HG03175 (cell line): ENCODE data around the gene ITPK1.
"Not testable (repeated sequence)": the region's sequence is repeated elsewhere in the genome, so short reads cannot be mapped to it uniquely, and the experiment has no call there.

Source experiments
- ATAC-seq: cut with Tn5 transposase; IDR thresholded peaks from one replicate; pipeline ENCODE4 v1.9.1; 2021; ENCODE audit warnings: mild to moderate bottlenecking, moderate library complexity; ENCODE audit not compliant: unreplicated experiment

Gene ITPK1

DNA sequence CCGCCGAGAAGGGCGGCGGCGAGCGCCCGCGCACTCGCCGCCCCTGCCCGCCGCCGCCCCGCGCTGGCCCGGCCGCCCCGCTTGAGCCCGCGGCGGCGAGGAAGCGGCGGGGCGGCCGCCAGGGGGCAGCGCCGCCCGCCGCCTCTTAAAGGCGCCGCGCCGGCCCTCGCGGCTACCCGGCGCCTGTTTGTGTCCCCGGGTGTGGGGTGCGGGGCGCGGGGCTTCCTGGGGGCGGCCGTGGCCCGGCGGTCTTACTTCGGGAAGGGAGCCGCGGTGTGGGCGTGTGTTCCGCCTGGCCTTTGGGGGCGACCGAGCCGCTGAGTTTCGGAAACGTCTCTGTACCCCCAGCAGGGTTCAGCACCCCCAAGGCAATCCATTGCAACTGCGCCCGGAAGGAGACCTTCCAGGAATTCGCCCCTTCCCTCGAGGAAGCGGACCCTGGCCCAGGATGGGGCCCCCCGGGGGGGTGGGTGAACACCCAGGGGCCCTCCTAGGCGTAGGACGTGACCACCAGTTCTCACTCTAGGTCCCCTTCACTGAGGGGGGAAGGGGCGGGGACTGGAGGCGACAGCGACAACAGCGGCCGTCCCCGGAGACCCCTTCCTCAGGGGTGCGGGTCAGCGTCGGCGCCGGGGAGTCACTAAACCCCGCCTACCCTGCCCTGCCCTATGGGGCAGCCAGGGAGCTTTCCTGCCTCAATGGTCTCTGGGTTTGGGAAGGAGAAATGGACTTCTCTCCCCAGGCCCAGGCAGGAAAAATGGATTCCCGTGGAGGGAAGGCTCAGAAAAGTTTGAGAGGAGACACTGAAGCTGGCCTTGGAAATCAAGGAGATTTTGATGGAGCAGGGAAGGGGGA is at the start of gene ITPK1:
ITPK1 (minus strand) TSS at position 105 of the 855 bp plus-strand sequence. CDS start 762 bp downstream, outside the sequence.
- ATAC-seq = peak; percentile 58

DNA sequence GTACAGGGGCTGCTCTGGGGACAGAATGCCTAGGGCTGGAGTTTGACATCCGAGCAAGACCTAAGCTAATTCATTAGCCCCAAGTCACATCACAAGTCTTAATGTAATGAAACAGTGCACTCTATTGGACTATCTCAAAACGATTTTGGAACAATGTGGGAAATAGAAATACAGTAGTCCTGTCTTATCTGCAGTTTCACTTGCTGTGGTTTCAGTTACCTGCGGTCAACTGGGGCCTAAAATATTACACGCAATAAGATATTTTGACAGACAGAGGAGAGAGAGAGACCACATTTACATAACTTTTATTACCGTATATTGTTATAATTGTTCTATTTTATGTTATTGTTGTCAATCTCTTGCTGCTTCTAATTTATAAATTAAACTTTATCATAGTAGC is 47.8 kb upstream of the ITPK1 start:
- no peak for ATAC-seq

DNA sequence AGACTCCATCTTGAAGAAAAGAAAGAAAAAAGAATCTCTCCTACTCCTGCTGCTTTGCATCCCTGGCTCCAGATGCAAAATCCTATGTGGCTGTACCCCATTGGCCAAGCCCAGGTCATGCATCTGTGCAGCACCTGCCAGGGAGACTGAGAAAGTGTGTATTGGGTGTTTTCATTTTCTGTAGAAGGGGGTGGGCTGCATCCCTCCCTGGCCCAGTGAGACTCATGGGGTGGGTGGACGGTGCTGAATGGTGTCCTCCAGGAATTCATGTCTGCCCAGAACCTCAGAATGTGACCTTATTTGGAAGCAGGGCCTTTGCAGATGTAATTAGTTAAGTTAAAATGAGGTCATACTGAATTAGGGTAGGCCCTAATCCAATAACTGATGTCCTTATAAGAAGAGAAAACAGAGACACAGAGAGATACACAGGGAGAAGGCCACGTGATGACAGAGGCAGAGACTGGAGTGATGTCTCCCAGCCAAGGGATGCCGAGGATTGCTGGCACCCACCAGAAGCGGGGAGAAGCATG is 45.8 kb upstream of the ITPK1 start:
- ATAC-seq = no peak

DNA sequence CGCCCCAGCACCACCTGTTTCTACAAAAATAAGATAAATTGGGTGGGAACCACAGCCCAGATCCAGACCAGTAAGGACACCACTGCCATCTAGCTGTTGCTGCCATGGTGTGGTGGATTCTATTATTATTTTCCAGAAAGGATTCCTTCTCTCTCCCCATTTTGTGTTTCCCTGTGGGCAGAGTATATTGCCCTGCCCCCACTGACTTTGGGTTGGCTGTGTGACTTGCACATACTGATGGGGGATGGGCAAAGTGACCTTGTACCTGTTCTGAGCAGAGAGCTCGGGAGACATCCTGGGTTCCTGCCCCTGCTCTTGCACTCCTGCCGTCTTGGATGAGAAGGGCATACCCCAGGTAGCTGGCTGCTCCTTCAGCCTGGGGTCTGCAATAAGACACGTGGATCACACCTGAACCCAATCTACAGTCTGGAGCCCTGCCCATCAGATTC is 44.7 kb upstream of the ITPK1 start:
- ATAC-seq = no peak

DNA sequence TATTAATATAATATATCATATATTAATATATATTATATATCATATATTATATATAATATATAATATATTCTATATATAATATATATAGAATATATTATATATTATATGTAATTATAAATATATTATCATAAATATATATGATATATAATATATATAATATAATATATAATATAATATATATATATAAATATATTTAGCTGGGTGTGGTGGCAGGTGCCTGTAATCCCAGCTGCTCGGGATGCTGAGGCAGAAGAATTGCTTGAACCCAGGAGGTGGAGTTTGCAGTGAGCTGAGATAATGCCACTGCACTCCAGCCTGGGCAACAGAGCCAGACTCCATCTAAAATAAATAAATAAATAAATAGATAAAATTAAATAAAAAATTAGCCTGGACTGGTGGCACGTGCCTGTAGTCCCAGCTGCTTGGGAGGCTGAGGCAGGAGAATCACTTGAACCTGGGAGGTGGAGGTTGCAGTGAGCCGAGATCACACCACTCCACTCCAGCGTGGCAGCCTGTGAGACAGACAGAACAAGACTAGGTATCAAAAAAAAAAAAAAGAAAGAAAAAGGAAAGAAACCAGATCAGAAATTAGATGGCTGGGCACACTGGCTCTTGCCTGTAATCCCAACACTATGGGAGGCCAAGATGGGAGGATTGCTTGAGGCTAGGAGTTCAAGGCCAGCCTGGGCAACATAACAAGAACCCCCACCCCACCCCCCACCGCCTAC is 44.1 kb upstream of the ITPK1 start:
- ATAC-seq = not testable (repeated sequence)

DNA sequence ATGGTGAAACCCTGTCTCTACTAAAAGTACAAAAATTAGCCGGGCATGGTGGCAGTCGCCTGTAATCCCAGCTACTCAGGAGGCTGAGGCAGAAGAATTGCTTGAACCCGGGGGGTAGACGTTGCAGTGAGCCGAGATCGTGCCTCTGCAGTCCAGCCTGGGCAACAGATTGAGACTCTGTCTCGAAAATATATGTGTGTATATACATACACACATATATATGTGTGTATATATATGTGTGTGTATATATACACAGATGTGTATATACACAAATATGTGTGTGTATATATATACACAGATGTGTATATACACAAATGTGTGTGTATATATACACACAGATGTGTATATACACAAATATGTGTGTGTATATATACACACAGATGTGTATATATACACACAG is 42.6 kb upstream of the ITPK1 start:
- not testable (repeated sequence) for ATAC-seq

DNA sequence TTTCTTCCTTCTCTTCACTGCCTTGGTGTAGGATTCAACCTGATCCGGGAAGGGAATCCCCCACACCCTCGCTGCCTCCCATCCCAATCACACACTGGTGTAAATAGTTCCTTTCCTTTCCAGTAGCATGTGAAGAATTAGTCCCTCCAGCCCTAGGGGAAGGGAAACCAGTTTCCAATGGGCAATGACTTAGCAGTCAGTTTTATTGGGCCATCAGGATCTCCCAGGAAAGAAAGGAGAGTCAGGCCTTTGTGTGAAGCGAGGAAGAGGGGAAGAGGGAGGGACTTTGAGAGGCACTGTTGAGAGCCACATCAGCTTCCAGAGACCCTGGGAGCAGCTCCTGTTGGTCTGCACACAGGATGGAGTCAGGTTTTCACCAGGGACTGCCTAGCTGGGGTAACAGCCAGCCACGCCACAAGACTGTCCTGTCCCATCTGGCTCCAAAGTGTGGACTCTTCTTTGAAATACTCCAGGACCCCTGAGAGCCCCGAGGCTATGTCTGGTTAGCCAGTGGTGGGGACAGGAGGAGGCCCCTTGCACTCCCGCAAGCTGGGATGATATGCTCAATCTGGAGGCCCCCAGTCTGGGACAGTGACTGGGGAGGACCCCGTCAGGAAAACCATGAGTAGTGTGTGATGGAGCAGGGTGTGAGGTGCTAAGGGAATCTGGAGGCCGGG is 41.1 kb upstream of the ITPK1 start:
- ATAC-seq = no peak

DNA sequence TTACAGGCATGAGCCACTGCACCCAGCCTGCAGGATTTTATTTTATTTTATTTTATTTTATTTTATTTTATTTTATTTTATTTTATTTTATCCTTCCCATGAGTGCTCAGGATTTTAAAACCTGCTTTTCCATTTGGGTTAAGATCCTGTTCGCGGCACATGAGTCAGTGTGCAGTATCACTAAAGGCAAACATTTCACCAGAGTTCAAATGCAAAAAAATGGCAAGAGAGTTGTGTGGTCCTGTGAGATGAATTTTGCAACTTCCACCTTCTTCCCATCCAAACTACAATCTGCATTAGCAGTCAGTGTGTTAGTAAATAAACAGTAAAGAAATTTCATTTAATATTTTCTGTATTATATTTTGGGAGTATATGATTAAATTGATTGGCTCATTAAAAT is 39.9 kb upstream of the ITPK1 start:
- no peak for ATAC-seq

DNA sequence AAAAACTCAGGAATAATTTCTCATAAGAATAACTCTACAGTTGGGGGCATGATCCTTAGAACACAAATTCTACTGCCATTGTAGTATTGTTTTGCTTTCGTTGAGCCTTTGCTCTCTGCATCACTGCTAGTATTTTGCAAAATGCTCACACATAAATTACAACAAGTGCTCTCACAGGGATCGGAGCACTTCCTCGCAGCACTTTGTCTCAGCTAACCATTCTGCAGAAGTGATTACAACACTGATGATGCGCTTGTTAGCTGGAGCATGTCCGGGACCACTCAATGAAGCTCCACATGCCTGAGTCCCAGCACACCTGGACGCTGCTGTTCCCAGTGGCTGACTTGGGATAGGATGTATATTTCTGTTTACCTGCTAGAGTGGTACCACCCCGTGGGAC is 37.4 kb upstream of the ITPK1 start:
- no peak for ATAC-seq

DNA sequence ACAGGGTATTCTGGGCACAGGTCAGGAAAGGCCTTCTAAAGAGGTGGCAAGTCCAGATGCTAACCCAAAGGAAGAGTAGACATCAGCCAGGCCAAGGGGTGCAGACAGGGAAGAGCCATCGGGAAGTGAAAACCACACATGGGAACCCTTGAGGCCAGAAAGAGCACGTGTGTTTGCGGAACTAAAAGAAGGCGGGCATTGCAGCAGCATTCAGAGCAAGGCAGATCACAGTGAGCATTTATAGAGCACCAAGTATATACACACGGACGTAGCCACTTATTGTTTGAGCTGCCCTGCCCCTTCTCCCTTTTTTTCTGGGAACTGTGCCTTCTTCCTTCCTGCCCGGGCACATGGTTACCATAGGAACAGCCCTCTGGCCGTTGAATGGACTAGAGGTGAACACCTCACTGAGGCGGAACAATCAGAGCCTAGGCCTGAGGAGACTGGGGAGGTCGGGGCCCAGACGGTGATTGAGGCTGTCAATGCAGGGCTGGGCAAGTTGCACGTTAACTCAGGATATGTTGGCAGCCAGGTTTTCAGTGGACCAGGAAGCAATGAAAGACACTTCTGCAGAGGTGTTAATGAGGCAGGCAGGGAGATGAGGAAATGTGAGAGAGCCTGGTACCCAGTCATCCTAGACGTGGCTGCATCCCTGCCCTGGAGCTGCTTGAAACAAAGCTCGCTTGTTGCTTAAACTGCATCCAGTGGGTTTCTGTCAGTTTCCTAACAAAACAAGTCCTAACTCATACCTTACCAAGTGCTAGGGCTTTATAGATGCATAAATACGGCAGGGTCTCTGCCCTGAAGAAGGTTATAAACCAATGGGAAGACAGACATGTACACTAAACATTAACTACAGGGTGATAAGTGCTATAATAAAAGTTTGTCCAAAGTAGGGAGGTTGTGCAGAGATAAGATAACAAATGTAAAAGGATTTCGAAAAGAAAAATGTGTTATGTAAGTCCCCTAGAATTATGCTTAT is 34.8 kb upstream of the ITPK1 start:
- no peak for ATAC-seq

DNA sequence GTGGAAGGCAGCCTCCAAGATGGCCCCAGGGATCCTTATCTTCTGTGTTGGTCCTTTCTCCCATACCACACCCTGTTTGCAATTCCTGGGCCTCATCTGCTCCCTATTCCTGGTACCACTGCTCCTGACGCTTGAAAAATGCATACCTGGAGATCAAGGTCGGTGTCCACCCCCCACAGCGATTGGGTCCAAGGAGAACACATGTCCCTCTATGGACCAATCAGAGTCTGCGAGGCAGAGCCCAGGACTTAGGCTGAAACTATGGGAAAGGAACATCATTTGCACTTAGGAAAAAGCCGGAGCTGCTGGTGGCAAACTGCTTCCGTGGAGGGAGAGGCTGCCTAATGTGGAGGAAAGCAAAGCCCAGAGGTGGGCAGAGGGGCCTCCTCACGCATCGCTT is 33.3 kb upstream of the ITPK1 start:
- no peak for ATAC-seq

DNA sequence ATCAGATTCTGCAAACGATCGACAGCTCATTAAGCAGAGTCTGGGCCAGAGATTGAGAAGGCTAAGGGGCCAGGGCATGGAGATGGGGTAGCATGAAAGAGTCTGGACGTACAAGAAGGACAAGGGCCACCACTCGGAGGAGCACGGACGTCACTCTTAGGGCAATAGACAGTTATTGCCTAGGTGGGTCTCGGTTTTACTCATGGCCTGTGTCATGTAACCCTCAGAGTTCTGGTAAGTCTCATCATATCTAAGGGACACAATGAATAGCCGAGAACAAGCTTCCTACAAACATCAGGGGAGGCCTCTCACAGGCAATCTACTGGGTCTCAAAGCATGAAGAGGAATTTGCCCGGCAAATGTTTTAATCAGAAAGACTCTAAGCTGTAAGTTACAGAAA is 30.4 kb upstream of the ITPK1 start:
- ATAC-seq = no peak

DNA sequence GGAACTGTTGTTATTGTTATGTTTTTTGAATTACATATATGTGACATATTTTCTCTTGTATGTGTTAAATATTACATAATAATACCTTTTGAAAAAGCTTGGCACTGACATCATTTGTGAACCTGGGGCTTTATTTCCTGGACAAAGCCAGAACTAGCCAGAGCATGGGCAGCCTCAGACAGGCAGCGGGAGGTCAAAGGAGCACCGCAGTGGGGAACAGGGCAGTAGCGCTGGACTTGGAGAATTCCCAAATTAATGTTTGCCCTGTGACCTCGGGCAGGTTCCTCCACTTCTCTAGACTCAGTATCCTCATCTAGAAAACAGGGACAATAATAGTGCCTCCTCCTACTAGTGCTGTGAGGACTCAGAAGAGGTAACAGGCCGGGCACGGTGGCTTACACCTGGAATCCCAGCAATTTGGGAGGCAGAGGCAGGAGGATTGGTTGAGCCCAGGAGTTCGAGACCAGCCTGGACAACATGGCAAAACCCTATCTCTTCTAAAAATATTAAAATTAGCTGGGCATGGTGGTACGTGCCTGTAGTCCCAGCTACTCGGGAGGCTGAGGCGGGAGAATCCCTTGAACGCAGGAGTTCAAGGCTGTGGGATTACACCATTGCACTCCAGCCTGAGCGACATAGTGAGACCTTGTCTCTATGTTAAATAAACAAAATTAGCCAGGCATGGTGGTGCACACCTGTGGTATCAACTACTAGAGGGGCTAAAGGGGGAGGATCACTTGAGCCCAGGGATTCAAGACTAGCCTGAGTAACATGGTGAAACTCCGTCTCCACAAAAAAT is 27.3 kb upstream of the ITPK1 start:
- no peak for ATAC-seq

DNA sequence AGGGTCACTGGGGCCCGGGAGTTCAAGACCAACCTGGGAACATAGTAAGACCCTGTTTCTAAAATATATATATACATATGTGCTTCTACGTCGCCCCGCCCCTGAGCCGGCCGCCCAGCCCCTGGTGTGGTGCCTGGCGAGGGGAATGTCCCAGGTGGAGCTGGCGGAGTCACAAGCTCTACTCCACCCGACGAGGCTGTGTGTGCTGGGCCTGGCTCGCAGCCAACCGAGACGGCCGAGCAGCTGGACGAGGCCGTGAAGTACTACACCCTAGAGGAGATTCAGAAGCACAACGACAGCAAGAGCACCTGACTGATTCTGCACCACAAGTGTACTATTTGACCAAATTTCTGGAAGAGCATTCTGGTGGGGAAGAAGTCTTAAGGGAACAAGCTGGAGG is 22.1 kb upstream of the ITPK1 start:
- no peak for ATAC-seq

DNA sequence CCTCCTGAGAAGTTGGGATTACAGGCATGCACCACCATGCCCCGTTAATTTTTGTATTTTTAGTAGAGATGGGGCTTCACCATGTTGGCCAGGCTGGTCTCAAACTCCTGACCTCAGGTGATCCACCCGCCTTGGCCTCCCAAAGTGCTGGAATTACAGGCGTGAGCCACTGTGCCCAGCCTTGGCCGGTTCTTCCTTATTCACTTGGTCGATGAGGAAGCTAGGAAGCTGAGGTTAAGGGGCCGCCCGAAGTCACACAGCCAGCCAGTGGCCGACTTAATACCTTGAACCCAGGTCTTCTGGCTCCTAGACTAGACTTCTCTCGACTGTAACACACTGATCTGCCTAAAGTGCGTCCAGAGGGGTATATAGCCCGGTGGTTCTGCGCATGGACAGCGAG is 20.8 kb upstream of the ITPK1 start:
- not testable (repeated sequence) for ATAC-seq

DNA sequence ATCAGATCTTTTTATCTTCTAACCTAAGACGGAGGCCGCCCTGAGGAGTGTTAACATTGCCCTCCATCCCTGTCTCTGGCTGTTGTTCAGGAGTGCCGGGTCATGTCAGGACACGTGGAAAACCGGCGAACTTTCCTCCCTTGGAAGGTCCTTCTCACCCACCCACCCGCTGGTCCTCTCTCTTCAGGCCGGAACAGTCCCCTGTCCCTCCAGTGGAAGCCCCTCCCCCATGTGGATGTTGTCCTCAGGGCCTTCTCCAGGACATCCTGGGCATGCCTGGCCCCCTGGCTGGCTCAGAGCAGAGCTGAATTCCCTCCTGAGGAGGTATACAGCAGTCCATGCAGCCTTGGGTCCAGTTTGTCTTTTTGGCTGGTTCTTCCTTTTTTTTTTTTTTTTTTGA is 20.3 kb upstream of the ITPK1 start:
- ATAC-seq = no peak

DNA sequence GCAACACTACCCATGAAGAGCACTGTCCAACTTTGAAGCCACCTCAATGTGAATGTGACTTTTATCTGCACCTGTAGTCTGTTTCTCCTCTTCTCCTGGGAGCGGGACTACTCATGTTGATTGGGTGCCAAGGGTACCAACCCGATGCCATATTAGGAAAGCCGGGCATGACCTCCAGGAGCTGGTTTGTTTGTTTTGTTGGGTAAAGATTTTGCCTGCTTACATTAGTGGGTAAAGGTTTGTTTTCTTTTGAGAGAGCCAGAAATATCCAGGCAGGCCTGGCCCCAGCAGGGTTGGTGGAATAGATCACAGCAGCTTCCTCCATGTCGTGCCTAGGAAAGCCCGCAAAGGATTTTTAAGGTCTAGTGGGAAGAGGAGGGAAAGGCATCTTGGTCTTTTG is 19.7 kb upstream of the ITPK1 start:
- ATAC-seq = no peak

DNA sequence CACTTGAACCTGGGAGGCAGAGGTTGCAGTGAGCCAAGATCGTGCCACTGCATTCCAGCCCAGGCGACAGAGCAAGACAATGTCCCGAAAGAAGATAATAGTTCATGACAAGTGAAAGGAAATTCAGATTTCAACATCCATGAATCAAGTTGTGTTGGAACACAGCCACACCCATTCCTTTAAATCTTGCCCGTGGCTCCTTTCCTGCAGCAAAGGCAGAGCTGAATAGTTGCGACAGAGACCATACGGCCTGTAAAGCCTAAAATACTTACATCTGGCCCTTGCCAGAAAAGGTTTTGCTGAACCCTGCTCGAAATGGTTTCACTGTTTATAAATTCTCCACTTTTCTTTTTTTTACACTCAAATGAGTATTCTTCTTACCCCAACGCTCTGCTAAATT is 17.7 kb upstream of the ITPK1 start:
- ATAC-seq = no peak

DNA sequence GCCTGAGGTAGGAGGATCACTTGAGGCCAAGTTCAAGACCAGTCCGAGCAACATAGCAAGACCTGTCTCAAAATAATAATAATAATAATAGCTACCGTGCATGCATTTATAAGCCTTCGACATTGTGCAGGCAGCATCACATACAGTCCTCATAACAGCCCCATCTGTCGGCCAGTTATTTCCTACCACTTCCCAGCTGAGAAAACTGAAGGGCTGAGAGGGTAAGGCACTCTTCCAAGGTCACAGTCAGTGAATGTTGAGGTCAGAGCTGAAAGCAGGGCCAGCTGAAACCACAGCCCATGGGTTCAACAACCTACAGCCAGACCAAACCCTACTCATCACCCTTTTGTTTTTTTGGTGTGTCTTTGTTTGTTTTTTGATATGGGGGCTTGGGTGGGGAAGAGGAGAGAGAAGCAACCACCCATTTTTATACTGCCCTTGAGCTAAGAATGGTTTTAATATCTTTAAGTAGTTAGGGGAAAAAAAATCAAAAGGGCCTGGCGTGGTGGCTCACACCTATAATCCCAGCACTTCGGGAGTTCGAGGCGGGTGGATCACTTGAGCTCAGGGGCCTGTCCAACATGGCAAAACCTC is 16.8 kb upstream of the ITPK1 start:
- ATAC-seq = no peak
